Measurements from ENCODE around the gene FXYD5. TPM values are rescaled to one million over a fixed set of nuclear protein-coding genes. Genes with fewer than 3 reads are reported as not detected.

FXYD5 gene
- total and polyA plus RNA-seq, 9 of the 15 experiments (the other 6 are each of a cell fraction or from before 2014, with no cell fraction given), result 104 to 537 (median 174) TPM

- peak; percentile 97 for TF ChIP-seq DDX20 (tag; IDR thresholded peaks at IDR 0.05; ENCODE audit: low read depth)
- no peak for TF ChIP-seq ZBTB1 (CRISPR knock-in tag; IDR thresholded peaks at IDR 0.05; ENCODE audit: borderline replicate concordance, low read depth)
- no peak for TF ChIP-seq SFPQ (IDR thresholded peaks at IDR 0.05; ENCODE audit: low read depth, low read length)
- TF ChIP-seq CBFA2T3 (IDR thresholded peaks at IDR 0.05), result no peak; the same call in 1 of the 2 replicates
- TF ChIP-seq STAT6 (CRISPR knock-in tag; IDR thresholded peaks at IDR 0.05), result no peak
- TF ChIP-seq STAG1 (CRISPR knock-in tag; IDR thresholded peaks at IDR 0.05; ENCODE audit: borderline replicate concordance), result no peak
- TF ChIP-seq ZNF79 (CRISPR knock-in tag; IDR thresholded peaks at IDR 0.05; ENCODE audit: low read depth), result peak; percentile 95
- TF ChIP-seq MEIS2 (IDR thresholded peaks at IDR 0.05; ENCODE audit: partially characterized antibody), result no peak
- peak; percentile 85; the same call in 1 of the 2 replicates for TF ChIP-seq ZNF551 (CRISPR knock-in tag; IDR thresholded peaks at IDR 0.05)
- peak; percentile 71 for TF ChIP-seq GMEB1 (CRISPR knock-in tag; IDR thresholded peaks at IDR 0.05)
- no peak for TF ChIP-seq IRF1 (CRISPR knock-in tag; IDR thresholded peaks at IDR 0.05; ENCODE audit: borderline replicate concordance)
- TF ChIP-seq ZMIZ1 (IDR thresholded peaks at IDR 0.05; ENCODE audit: low read depth in 2 of 2, low read length in 2 of 2), result no peak
- peak; percentile 84; the same call in 1 of the 2 replicates for TF ChIP-seq ID3 (CRISPR knock-in tag; IDR thresholded peaks at IDR 0.05)
- TF ChIP-seq ID3 (tag; IDR thresholded peaks at IDR 0.05), result peak; percentile 99
These were observed 50.5 kb downstream of the FXYD5 start (continued) for GRCh38 chr19:35204799-35205732.
